Right atrium auricular region (tissue), 2 donors: Measurements from ENCODE around the gene GRIK5. TPM values are rescaled to one million over a fixed set of nuclear protein-coding genes. Genes with fewer than 3 reads are reported as not detected.

Experiments used
- DNase-seq: peaks from one replicate; pipeline ENCODE4 v3.0.0-alpha.2; 2019; ENCODE audit warnings: low spot score
- H3K27ac ChIP-seq, 2 donors: fragments of 200-600 bp; sonication (generic); 1 replicate in 1 of 2; 2 replicates in 1 of 2; pipeline ENCODE4 v1.5.1; 2016 to 2019
- H3K27me3 ChIP-seq, 2 donors: fragments of 200-600 bp; sonication (generic); one replicate each; pipeline versions ENCODE4 v1.5.1 to v1.6.0; 2017 to 2019
- H3K36me3 ChIP-seq: fragments of 200-600 bp; sonication (generic); one replicate; pipeline ENCODE4 v1.5.1; 2016
- H3K4me1 ChIP-seq, 2 donors: fragments of 200-600 bp; sonication (generic); one replicate each; pipeline versions ENCODE4 v1.5.1 to v1.6.0; 2017 to 2019
- H3K4me3 ChIP-seq, 2 donors: fragments of 200-600 bp; sonication (generic); 1 replicate in 1 of 2; 2 replicates in 1 of 2; pipeline ENCODE4 v1.5.1; 2017 to 2019; ENCODE audit warnings: mild to moderate bottlenecking in 1 of 2, moderate library complexity in 1 of 2
- H3K9me3 ChIP-seq, 2 donors: fragments of 200-600 bp; sonication (generic); one replicate each; pipeline ENCODE4 v1.5.1; 2019
- CTCF ChIP-seq, 2 donors: fragments of 200-600 bp; sonication (generic); IDR thresholded peaks; one replicate each; pipeline ENCODE4 v1.5.1; 2019; ENCODE audit warnings: antibody characterized with exemption in 2 of 2
- total RNA-seq, 2 donors: library from RNA; depleted of rRNA; stranded (reverse); fragments of >200 nt; gene quantifications; one replicate each; pipeline ENCODE4 v1.1.0, GENCODE V29; 2016

GRIK5 gene
- total RNA-seq, 2 donors from 2014 or later, result 8.1 to 17.1 TPM

- H3K27me3 ChIP-seq, result no peaks in the 10 kb centered on the region
- H3K9me3 ChIP-seq, result no peaks in the 10 kb centered on the region
- H3K4me1 ChIP-seq, result peaks cover 0 to 22% of the 10 kb centered on the region in 2 donors
- no peak overlapping the region for H3K27ac ChIP-seq
- no peak overlapping the region for H3K4me3 ChIP-seq
- no peaks in the 10 kb centered on the region for H3K36me3 ChIP-seq
- peak in 1 of 2 donors; percentile 38 for TF ChIP-seq CTCF (IDR thresholded peaks at IDR 0.05)
- DNase-seq, result no peak
These were observed 41.4 kb downstream of the GRIK5 start for GRCh38 chr19:42028304-42029216.

GRCh38 chr19:42024622-42025111 lies 45.3 kb downstream of the GRIK5 start:
- Histone ChIP-seq H3K4me3 (no peak overlapping the region), H3K36me3 (no peaks in the 10 kb centered on the region), H3K9me3 (no peaks in the 10 kb centered on the region), H3K4me1 (peaks cover 0 to 30% of the 10 kb centered on the region in 2 donors), H3K27ac (peak overlapping the region; percentile 32 to 82), H3K27me3 (no peaks in the 10 kb centered on the region)
- DNase-seq, result no peak
- no peak for TF ChIP-seq CTCF (IDR thresholded peaks at IDR 0.05)

DNA sequence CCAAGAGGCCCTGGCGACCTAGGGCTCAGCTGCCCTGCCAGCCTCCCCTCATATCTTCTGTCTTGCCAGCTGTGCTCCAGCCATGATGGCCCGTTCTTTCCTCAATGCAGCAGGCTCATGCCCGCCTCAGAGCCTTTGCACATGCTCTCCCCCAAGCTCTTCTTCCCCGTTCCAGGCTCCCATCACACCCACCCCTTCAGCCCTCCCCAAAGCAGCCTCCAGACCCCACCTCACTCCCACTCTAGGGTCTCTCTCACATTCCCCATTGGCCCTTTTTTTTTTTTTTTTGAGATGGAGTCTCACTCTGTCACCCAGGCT lies 46.1 kb downstream of the GRIK5 start:
- TF ChIP-seq CTCF (IDR thresholded peaks at IDR 0.05), result no peak
- Histone ChIP-seq H3K27ac (peak overlapping the region; percentile 32 to 82), H3K27me3 (no peaks in the 10 kb centered on the region), H3K4me1 (peaks cover 0 to 30% of the 10 kb centered on the region in 2 donors), H3K9me3 (no peaks in the 10 kb centered on the region), H3K4me3 (no peak overlapping the region), H3K36me3 (no peaks in the 10 kb centered on the region)
- DNase-seq, result no peak

- no peaks in the 10 kb centered on the region for H3K36me3 ChIP-seq
These were observed 46.7 kb downstream of the GRIK5 start for GRCh38 chr19:42023121-42023942.

GRCh38 chr19:42022616-42023015 lies 47.4 kb downstream of the GRIK5 start:
- H3K27me3 ChIP-seq, result no peaks in the 10 kb centered on the region
- no peaks in the 10 kb centered on the region for H3K36me3 ChIP-seq
- DNase-seq, result no peak
- TF ChIP-seq CTCF (IDR thresholded peaks at IDR 0.05), result no peak
- no peaks in the 10 kb centered on the region for H3K9me3 ChIP-seq
- H3K4me1 ChIP-seq, result peaks cover 0 to 30% of the 10 kb centered on the region in 2 donors
- no peak overlapping the region for H3K4me3 ChIP-seq
- H3K27ac ChIP-seq, result no peak overlapping the region

More at GRCh38 chr19:42023121-42023942, 46.7 kb downstream of the GRIK5 start:
- peak in 1 of 2 donors; percentile 35 for TF ChIP-seq CTCF (IDR thresholded peaks at IDR 0.05)
- no peak overlapping the region for H3K4me3 ChIP-seq
- no peaks in the 10 kb centered on the region for H3K9me3 ChIP-seq
- no peaks in the 10 kb centered on the region for H3K27me3 ChIP-seq
- H3K27ac ChIP-seq, result peak overlapping the region; percentile 26 to 82
- no peak for DNase-seq
- H3K4me1 ChIP-seq, result peaks cover 0 to 30% of the 10 kb centered on the region in 2 donors
